ENCODE data around the gene PSAP. TPM values are rescaled to one million over a fixed set of nuclear protein-coding genes. Genes with fewer than 3 reads are reported as not detected.

PSAP gene
- total RNA-seq, 4 donors from 2014 or later: 757 to 1,009 (median 906) TPM

- no peak for DNase-seq (ENCODE audit: low spot score in 2 of 2)
- no peak overlapping the region for H3K27ac ChIP-seq
- peaks cover 0 to 25% (median 3%) of the 10 kb centered on the region in 4 donors for H3K4me1 ChIP-seq
- peaks cover 0 to 96% (median 56%) of the 10 kb centered on the region in 3 donors for H3K36me3 ChIP-seq
- no peaks in the 10 kb centered on the region for H3K9me3 ChIP-seq
- 76 to 81% methylated on average over 6 of the region's 6 CpGs for WGBS, 2 donors
- no peaks in the 10 kb centered on the region for H3K27me3 ChIP-seq
- no peak overlapping the region for H3K4me3 ChIP-seq
- TF ChIP-seq POLR2A (IDR thresholded peaks at IDR 0.05) (no peak), EP300 (IDR thresholded peaks at IDR 0.05) (no peak)
- TF ChIP-seq, protein P1, sequence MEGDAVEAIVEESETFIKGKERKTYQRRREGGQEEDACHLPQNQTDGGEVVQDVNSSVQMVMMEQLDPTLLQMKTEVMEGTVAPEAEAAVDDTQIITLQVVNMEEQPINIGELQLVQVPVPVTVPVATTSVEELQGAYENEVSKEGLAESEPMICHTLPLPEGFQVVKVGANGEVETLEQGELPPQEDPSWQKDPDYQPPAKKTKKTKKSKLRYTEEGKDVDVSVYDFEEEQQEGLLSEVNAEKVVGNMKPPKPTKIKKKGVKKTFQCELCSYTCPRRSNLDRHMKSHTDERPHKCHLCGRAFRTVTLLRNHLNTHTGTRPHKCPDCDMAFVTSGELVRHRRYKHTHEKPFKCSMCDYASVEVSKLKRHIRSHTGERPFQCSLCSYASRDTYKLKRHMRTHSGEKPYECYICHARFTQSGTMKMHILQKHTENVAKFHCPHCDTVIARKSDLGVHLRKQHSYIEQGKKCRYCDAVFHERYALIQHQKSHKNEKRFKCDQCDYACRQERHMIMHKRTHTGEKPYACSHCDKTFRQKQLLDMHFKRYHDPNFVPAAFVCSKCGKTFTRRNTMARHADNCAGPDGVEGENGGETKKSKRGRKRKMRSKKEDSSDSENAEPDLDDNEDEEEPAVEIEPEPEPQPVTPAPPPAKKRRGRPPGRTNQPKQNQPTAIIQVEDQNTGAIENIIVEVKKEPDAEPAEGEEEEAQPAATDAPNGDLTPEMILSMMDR (IDR thresholded peaks at IDR 0.05): no peak
Observed at GRCh38 chr10:71827852-71828251, 23.2 kb downstream of the PSAP start.

GRCh38 chr10:71825217-71825616, 25.8 kb downstream of the PSAP start:
- Histone ChIP-seq H3K9me3 (no peaks in the 10 kb centered on the region), H3K27ac (no peak overlapping the region), H3K27me3 (no peaks in the 10 kb centered on the region), H3K4me3 (no peak overlapping the region), H3K36me3 (peaks cover 0 to 100% (median 49%) of the 10 kb centered on the region in 3 donors), H3K4me1 (peaks cover 0 to 6% (median 0%) of the 10 kb centered on the region in 4 donors)
- TF ChIP-seq EP300 (IDR thresholded peaks at IDR 0.05) (no peak), POLR2A (IDR thresholded peaks at IDR 0.05) (no peak)
- TF ChIP-seq, protein P1 (IDR thresholded peaks at IDR 0.05): no peak
- no peak for DNase-seq (ENCODE audit: low spot score in 2 of 2)
- 72 to 80% methylated on average over 10 of the region's 11 CpGs for WGBS, 2 donors

DNA sequence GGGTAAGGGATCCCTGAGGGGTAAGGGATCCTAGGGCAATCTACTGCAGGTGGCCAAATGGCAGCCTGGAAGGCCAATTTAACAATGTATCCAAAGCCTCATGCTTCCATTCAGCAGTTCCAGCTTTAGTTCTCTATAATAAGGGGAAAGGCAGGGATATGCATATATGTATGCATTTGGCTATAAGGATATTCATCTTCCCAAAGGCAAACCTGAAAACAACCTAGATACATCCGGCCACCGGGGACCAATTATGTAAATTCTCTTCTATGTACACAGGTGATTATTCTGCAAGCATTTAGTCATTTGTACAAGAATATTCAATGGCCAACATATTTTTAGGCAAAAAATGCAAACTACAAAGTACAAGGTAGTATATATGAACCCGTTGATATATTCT, 26.7 kb downstream of the PSAP start:
- 90 to 94% methylated on average over 3 of the region's 3 CpGs for WGBS, 2 donors
- H3K27me3 ChIP-seq: no peaks in the 10 kb centered on the region
- no peak overlapping the region for H3K27ac ChIP-seq

GRCh38 chr10:71823356-71823755, 27.7 kb downstream of the PSAP start:
- no peaks in the 10 kb centered on the region for H3K27me3 ChIP-seq
- 62 to 80% methylated on average over 4 of the region's 4 CpGs for WGBS, 2 donors
- H3K9me3 ChIP-seq: no peaks in the 10 kb centered on the region
- peaks cover 0 to 100% (median 46%) of the 10 kb centered on the region in 3 donors for H3K36me3 ChIP-seq
- no peak overlapping the region for H3K27ac ChIP-seq
- H3K4me1 ChIP-seq: peaks cover 0 to 14% (median 2%) of the 10 kb centered on the region in 4 donors
- TF ChIP-seq EP300 (IDR thresholded peaks at IDR 0.05) (no peak), POLR2A (IDR thresholded peaks at IDR 0.05) (no peak)
- TF ChIP-seq, protein P1 (IDR thresholded peaks at IDR 0.05): no peak
- DNase-seq (ENCODE audit: low spot score in 2 of 2): no peak
- H3K4me3 ChIP-seq: no peak overlapping the region

More for the DNA sequence above, 26.7 kb downstream of the PSAP start:
- no peak for TF ChIP-seq POLR2A (IDR thresholded peaks at IDR 0.05)
- no peak for TF ChIP-seq EP300 (IDR thresholded peaks at IDR 0.05)
- TF ChIP-seq, protein P1 (IDR thresholded peaks at IDR 0.05): no peak
- Histone ChIP-seq H3K36me3 (peaks cover 0 to 100% (median 50%) of the 10 kb centered on the region in 3 donors), H3K9me3 (no peaks in the 10 kb centered on the region), H3K4me3 (no peak overlapping the region), H3K4me1 (peaks cover 0 to 7% (median 0%) of the 10 kb centered on the region in 4 donors)
- no peak for DNase-seq (ENCODE audit: low spot score in 2 of 2)

- Histone ChIP-seq H3K27me3 (no peaks in the 10 kb centered on the region), H3K27ac (no peak overlapping the region), H3K4me1 (peaks cover 0 to 26% (median 8%) of the 10 kb centered on the region in 4 donors), H3K4me3 (no peak overlapping the region), H3K9me3 (no peaks in the 10 kb centered on the region), H3K36me3 (peaks cover 0 to 100% (median 39%) of the 10 kb centered on the region in 3 donors)
- WGBS, 2 donors: 84 to 86% methylated on average over 8 to 9 of the region's 9 CpGs
- DNase-seq (ENCODE audit: low spot score in 2 of 2): no peak
- TF ChIP-seq POLR2A (IDR thresholded peaks at IDR 0.05): no peak
- TF ChIP-seq, protein P1 (IDR thresholded peaks at IDR 0.05): no peak
Observed at GRCh38 chr10:71821909-71822763, 28.9 kb downstream of the PSAP start.

Data from tibial nerve (tissue), 4 donors.